ENCODE results near the gene CPM.

CPM gene

GRCh38 chr12:68956466-68956865 lies 23.5 kb upstream of the CPM start:
- no peak for DNase-seq (ENCODE audit: low read depth)

- no peak for DNase-seq (ENCODE audit: low read depth)
These were observed 21.8 kb upstream of the CPM start for GRCh38 chr12:68954811-68955210.

- no peak for DNase-seq (ENCODE audit: low read depth)
These were observed 20.6 kb upstream of the CPM start for GRCh38 chr12:68953536-68953935.

- DNase-seq (ENCODE audit: low read depth): no peak
These were observed 18.7 kb upstream of the CPM start for GRCh38 chr12:68951652-68952051.

GRCh38 chr12:68950511-68950910 lies 17.5 kb upstream of the CPM start:
- DNase-seq (ENCODE audit: low read depth): no peak

DNA sequence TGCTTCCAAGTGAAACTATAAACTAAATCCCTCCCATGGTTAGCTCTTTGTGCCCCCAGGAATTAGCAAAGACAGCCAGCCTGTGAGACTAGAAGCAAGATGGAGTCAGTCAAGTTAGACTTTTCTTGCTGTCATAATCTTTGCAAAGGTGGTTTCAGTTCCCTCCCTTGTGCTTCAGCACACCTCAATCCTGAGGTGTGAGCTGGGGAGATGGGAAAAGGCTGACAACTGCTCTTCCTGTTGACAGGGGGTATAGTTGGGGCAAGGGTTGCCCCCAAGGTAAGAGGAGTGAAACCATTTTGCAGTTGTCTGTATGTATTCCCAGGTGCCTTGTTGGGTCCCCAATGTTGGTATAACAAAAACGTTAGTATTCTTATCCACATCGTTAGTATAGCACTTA lies 12.3 kb upstream of the CPM start:
- no peak for DNase-seq (ENCODE audit: low read depth)

DNA sequence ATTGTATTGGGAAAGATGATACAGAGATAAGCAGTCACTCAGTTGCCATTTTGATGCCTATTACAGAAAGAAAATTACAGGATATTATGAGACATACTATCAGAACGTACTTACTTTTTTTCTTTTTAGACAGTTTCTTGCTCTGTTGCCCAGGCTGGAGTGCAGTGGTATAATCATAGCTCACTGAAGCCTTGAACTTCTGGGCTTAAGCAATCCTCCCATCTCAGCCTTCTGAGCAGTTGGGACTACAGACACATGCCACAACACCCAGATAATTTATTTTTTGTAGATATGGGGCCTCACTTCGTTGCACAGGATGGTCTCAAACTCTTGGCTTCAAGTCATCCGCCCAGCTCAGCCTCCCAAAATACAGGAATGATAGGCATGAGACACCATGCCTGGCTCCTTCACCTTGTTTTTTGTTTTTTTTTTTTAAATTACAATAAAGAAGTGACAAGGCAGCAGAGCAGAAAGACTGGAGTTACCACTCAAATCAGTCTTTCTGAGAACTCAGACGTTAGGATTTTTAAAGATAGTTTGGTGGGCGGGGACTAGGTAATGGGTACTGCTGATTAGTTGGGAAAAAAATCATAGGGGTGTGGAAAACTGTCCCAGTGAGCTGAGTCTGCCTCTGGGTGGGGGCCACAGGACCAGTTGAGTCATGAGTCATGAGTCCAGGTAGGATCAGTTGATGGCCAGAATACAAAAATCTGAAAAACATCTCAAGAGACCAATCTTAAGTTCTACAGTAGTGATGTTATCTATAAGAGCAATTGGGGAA lies 11.5 kb upstream of the CPM start:
- DNase-seq (ENCODE audit: low read depth): no peak

GRCh38 chr12:68943848-68944247 lies 10.9 kb upstream of the CPM start:
- no peak for DNase-seq (ENCODE audit: low read depth)

GRCh38 chr12:68940731-68941130 lies 7.8 kb upstream of the CPM start:
- DNase-seq (ENCODE audit: low read depth): no peak

DNA sequence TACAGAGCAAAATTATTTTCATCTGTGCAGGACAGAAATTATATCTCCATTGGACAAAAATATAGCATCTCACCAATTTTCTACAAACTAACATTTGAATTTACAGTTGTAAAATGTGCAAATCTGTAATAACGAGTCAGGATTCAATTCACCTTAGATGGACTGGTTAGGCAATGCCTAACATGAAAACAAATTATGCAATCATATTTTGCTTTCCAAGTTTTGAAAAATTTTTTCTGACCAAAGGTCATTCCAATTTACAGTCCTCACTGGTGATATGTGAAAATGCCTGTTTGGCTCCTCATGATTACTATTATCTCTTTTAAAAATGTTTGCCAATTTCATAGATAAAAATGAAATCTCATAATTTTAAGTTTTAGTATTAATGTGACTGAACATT lies 6.5 kb upstream of the CPM start:
- no peak for DNase-seq (ENCODE audit: low read depth)

GRCh38 chr12:68934392-68934791 lies 1.4 kb upstream of the CPM start:
- no peak for DNase-seq (ENCODE audit: low read depth)

- no peak for DNase-seq (ENCODE audit: low read depth)
These were observed 627 bp downstream of the CPM start for GRCh38 chr12:68932128-68932960.

GRCh38 chr12:68930178-68930577 lies 2.8 kb downstream of the CPM start:
- DNase-seq (ENCODE audit: low read depth): no peak

GRCh38 chr12:68924546-68924945 lies 8.4 kb downstream of the CPM start:
- DNase-seq (ENCODE audit: low read depth): no peak

DNA sequence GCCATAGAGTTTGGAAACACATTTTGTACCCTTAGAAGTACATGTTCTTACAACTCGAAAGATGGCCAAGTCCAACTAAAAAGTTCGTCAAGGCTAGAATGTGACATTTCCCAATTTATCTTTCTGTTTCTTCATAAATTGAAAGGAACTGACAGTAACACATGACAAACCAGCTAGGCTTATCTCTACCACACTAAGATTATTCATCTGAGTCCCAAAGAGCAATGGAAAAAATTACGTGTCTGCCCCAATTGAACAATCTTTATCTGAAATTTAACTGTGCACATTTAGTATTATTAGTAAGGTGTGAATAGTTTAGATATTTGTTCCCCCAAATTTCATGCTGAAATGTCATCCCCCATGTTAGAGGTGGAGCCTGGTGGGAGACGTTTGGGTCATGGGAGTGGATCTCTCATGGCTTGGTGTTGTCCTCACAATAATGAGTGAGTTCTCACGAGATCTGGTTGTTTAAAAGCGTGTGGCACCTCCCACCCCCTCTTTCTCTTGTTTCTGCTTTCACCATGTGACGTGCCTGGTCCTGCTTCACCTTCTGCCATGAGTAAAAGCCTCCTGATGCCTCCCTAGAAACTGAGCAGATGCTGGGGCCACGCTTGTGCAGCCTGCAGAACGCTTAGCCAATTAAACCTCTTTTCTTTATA lies 13.3 kb downstream of the CPM start:
- no peak for DNase-seq (ENCODE audit: low read depth)

DNA sequence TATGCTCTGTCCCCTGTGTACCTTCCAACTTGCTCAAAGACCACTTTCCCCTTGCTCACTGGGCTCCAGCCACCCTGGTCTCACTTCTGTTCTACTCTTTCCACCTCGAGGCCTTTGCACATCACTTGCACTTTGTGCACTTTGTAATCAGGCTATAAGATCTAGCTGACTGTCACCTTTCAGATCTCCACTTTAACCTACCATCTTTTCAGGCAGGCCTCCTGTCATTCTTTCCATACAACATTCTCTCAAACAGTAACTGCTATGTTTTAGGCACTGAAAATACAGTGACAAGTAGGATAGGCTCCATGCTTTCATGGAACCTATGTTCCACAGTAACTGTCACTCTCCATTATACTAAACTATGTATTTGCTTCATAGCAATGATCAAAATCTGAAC lies 14.0 kb downstream of the CPM start:
- no peak for DNase-seq (ENCODE audit: low read depth)

- no peak for DNase-seq (ENCODE audit: low read depth)
These were observed 17.9 kb downstream of the CPM start for GRCh38 chr12:68915055-68915454.

DNA sequence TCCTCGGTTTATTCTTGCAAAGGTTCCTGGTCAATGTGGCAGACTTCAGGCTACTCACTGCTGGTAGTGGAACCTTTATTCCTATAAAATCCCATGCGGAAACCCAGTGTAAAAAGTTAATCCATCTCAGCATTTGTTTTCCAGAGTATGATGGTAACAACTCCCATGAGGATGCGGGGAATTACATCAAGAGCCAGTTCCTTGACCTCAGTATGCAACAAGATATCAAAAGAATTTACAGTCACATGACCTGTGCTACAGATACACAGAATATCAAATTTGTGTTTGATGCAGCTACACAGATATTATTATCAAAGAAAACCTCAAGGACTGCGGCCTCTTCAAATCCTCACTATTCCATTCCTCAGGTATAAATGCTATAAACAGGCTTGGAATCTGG lies 19.3 kb downstream of the CPM start:
- no peak for DNase-seq (ENCODE audit: low read depth)

DNA sequence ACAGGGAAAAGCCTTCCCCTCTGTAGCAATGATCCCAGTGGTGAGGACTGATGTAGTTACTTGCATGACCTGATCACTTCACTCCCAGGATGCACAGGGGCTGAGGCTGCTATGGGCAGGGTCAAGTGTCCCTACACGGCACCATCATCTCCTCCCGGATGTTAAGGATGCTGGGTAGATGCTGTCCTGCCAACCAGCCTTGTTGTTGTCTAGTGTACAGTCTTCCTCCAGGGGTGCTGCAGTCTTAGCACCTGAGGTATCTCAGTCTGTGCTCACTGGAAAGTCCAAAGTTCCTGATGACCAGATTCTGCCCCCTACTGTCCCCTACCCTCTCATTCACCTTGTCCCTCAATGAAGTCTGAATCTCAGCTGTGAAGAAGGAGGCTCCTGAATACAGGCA lies 20.1 kb downstream of the CPM start:
- DNase-seq (ENCODE audit: low read depth): no peak

DNA sequence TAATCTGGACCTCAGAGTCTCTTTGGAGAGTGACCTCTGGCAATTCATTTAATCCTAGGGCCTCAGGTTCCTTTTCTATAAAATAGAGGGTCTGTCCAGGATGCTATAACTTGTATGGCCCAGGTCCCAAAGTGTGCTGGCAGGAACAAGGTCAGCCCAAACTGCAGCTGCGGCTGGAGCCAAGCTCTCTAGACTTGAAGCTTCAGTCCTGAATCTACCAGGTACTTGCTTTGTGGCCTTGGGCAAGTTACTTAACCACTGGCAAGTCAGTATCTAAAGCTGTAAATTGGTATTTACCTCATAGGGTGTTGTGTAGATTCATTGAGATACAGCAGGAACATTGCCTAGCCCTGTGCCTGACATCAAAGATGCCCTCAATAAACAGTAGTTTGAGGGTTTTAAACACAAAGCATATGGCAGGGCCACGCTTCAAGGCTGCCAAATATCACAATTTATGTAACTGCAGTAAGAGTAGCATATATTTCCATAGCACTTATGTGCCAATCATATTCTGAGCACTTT lies 21.7 kb downstream of the CPM start:
- no peak for DNase-seq (ENCODE audit: low read depth)

- DNase-seq (ENCODE audit: low read depth): no peak
These were observed 22.8 kb downstream of the CPM start for GRCh38 chr12:68910128-68910527.

- DNase-seq (ENCODE audit: low read depth): no peak
These were observed 24.9 kb downstream of the CPM start for GRCh38 chr12:68908076-68908475.

GRCh38 chr12:68905733-68906132 lies 27.2 kb downstream of the CPM start:
- DNase-seq (ENCODE audit: low read depth): no peak

Data from activated gamma-delta T cell treated with anti-CD3 and anti-CD28 coated beads, Interleukin-2, amount 50 U/mL, for 16 hours (primary cell).